IMR-90 (cell line): ENCODE results near the gene OTOA.
"Not testable (repeated sequence)": the region's sequence is repeated elsewhere in the genome, so short reads cannot be mapped to it uniquely, and the experiment has no call there.

Experiments
- BHLHE40 ChIP-seq: fragments of 150-350 bp; IDR thresholded peaks from 2 replicates; pipeline ENCODE4 v1.6.1; 2016; ENCODE audit warnings: mild to moderate bottlenecking, low read depth, low read length
- CEBPB ChIP-seq: IDR thresholded peaks from 2 replicates; pipeline ENCODE4 v1.6.1; 2012; ENCODE audit warnings: low read depth, low read length, improper control_type of control experiment
- CHD1 ChIP-seq: IDR thresholded peaks from 2 replicates; pipeline ENCODE4 v1.6.1; 2012; ENCODE audit warnings: low read depth, low read length, improper control_type of control experiment
- FOS ChIP-seq: fragments of 150-350 bp; IDR thresholded peaks from 2 replicates; pipeline ENCODE4 v1.6.1; 2016; ENCODE audit warnings: low read depth, low read length
- MAFK ChIP-seq: IDR thresholded peaks from 2 replicates; pipeline ENCODE4 v1.6.1; 2012; ENCODE audit warnings: low read depth, low read length, improper control_type of control experiment
- MAZ ChIP-seq: IDR thresholded peaks from 2 replicates; pipeline ENCODE4 v1.6.1; 2012; ENCODE audit warnings: low read depth, mild to moderate bottlenecking, low read length, improper control_type of control experiment, moderate library complexity, borderline replicate concordance
- MXI1 ChIP-seq: IDR thresholded peaks from 2 replicates; pipeline ENCODE4 v1.6.1; 2012; ENCODE audit warnings: low read depth, mild to moderate bottlenecking, low read length, moderate library complexity, borderline replicate concordance
- POLR2A ChIP-seq: IDR thresholded peaks from 2 replicates; pipeline ENCODE4 v1.6.1; 2012; ENCODE audit warnings: mild to moderate bottlenecking, low read depth, low read length
- RAD21 ChIP-seq: IDR thresholded peaks from 2 replicates; pipeline ENCODE4 v1.6.1; 2012; ENCODE audit warnings: low read length, improper control_type of control experiment
- RFX5 ChIP-seq: IDR thresholded peaks from 2 replicates; pipeline ENCODE4 v1.8.0; 2012; ENCODE audit warnings: low read depth, mild to moderate bottlenecking, low read length, moderate library complexity
- SMC3 ChIP-seq: fragments of 150-350 bp; IDR thresholded peaks from 2 replicates; pipeline ENCODE4 v1.6.1; 2016; ENCODE audit warnings: low read depth, mild to moderate bottlenecking, antibody characterized with exemption, low read length, moderate library complexity
- TF ChIP-seq, protein P1 (sequence below): fragments of 150-350 bp; IDR thresholded peaks from 2 replicates; pipeline ENCODE4 v1.6.1; 2017; ENCODE audit warnings: mild to moderate bottlenecking, antibody characterized with exemption, low read length, low read depth
- TF ChIP-seq, protein P2 (sequence below): conservative IDR thresholded peaks from 2 replicates; pipeline ENCODE4 v1.5.1; 2012; ENCODE audit warnings: mild to moderate bottlenecking, low read depth, low read length, improper control_type of control experiment
- TF ChIP-seq, protein P3 (sequence below): fragments of 150-350 bp; IDR thresholded peaks from 2 replicates; pipeline ENCODE4 v1.6.1; 2016; ENCODE audit warnings: low read depth, mild to moderate bottlenecking, low read length, moderate library complexity, borderline replicate concordance

DNA sequence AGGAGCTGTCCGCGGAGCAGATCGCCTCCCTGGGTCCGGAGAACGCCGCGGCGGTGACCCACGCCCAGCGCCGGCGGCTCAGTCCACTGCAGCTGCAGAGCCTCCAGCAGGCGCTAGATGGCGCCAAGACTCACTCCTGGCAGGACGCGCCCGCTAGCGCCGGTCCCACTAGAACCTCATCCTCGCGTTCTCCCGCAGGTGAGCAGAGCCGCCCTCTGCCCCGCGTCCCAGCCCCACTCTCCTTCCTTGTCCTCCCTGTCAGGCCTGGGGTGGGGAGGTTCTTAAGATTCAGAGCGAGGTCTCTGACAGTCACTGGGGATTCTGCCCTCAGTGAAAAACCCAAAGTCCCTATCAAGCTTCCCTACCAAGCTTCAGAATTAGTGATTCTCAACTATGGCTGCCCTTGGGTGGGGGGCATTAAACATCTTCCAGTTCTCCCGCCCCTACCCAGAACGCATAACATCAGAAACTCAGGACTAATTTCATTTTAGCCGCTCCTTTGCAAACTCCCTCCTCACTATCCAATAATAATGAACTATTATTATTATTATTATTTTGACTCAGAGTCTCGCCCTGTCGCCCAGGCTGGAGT lies 93.4 kb downstream of the OTOA start:
- TF ChIP-seq POLR2A, MXI1, BHLHE40, FOS, CEBPB, SMC3, RAD21, MAFK, MAZ, RFX5, CHD1: not testable (repeated sequence)
- TF ChIP-seq, protein P1, sequence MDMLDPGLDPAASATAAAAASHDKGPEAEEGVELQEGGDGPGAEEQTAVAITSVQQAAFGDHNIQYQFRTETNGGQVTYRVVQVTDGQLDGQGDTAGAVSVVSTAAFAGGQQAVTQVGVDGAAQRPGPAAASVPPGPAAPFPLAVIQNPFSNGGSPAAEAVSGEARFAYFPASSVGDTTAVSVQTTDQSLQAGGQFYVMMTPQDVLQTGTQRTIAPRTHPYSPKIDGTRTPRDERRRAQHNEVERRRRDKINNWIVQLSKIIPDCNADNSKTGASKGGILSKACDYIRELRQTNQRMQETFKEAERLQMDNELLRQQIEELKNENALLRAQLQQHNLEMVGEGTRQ: not testable (repeated sequence)
- TF ChIP-seq, protein P2, sequence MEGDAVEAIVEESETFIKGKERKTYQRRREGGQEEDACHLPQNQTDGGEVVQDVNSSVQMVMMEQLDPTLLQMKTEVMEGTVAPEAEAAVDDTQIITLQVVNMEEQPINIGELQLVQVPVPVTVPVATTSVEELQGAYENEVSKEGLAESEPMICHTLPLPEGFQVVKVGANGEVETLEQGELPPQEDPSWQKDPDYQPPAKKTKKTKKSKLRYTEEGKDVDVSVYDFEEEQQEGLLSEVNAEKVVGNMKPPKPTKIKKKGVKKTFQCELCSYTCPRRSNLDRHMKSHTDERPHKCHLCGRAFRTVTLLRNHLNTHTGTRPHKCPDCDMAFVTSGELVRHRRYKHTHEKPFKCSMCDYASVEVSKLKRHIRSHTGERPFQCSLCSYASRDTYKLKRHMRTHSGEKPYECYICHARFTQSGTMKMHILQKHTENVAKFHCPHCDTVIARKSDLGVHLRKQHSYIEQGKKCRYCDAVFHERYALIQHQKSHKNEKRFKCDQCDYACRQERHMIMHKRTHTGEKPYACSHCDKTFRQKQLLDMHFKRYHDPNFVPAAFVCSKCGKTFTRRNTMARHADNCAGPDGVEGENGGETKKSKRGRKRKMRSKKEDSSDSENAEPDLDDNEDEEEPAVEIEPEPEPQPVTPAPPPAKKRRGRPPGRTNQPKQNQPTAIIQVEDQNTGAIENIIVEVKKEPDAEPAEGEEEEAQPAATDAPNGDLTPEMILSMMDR: not testable (repeated sequence)
- TF ChIP-seq, protein P3, sequence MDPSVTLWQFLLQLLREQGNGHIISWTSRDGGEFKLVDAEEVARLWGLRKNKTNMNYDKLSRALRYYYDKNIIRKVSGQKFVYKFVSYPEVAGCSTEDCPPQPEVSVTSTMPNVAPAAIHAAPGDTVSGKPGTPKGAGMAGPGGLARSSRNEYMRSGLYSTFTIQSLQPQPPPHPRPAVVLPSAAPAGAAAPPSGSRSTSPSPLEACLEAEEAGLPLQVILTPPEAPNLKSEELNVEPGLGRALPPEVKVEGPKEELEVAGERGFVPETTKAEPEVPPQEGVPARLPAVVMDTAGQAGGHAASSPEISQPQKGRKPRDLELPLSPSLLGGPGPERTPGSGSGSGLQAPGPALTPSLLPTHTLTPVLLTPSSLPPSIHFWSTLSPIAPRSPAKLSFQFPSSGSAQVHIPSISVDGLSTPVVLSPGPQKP: not testable (repeated sequence)
